H1 (cell line): ENCODE data around the gene CELF4. TPM values are rescaled to one million over a fixed set of nuclear protein-coding genes. Genes with fewer than 3 reads are reported as not detected.

ENCODE experiments used
- EGR1 ChIP-seq: IDR thresholded peaks from 2 replicates; pipeline ENCODE4 v1.6.1; 2011; ENCODE audit warnings: low read depth, low read length, borderline replicate concordance
- HDAC2 ChIP-seq, 2 experiments: fragments of 300-600 bp in 1 of 2; sonication (generic) in 1 of 2; IDR thresholded peaks; 2 replicates each; pipeline ENCODE4 v1.6.1; 2011 to 2012; ENCODE audit warnings: low read depth in 2 of 2, low read length in 2 of 2, mild to moderate bottlenecking in 2 of 2, moderate library complexity in 2 of 2, borderline replicate concordance in 1 of 2, inconsistent platforms in 1 of 2
- MAFK ChIP-seq: IDR thresholded peaks from 2 replicates; pipeline ENCODE4 v1.6.1; 2012; ENCODE audit warnings: low read depth, mild to moderate bottlenecking, improper control_type of control experiment, low read length
- PHF8 ChIP-seq: fragments of 200-600 bp; sonication (generic); conservative IDR thresholded peaks from 2 replicates; pipeline ENCODE4 v1.7.1; 2012; ENCODE audit warnings: low read depth, mild to moderate bottlenecking, inconsistent platforms, low read length, moderate library complexity
- POLR2AphosphoS5 ChIP-seq: IDR thresholded peaks from 2 replicates; pipeline ENCODE4 v1.6.1; 2011; ENCODE audit warnings: low read depth, low read length
- SAP30 ChIP-seq: fragments of 300-600 bp; sonication (generic); IDR thresholded peaks from 2 replicates; pipeline ENCODE4 v1.7.1; 2012; ENCODE audit warnings: low read length, moderate library complexity, mild to moderate bottlenecking, inconsistent platforms; ENCODE audit not compliant: insufficient read depth, insufficient replicate concordance
- SIX5 ChIP-seq: IDR thresholded peaks from 2 replicates; pipeline ENCODE4 v1.6.1; 2011; ENCODE audit warnings: mild to moderate bottlenecking, low read depth, low read length
- SRF ChIP-seq: IDR thresholded peaks from 2 replicates; pipeline ENCODE4 v1.6.1; 2011; ENCODE audit warnings: mild to moderate bottlenecking, low read depth, low read length, moderate library complexity
- TAF7 ChIP-seq: optimal IDR thresholded peaks from 2 replicates; pipeline ENCODE3; 2011; ENCODE audit warnings: low read depth, mild to moderate bottlenecking, inconsistent platforms, low read length, moderate library complexity, borderline replicate concordance
- TBP ChIP-seq: IDR thresholded peaks from 2 replicates; pipeline ENCODE4 v1.6.1; 2011; ENCODE audit warnings: low read depth, low read length, improper control_type of control experiment
- polyA plus RNA-seq, 7 experiments: library from polyadenylated mRNA; depleted of rRNA in 3 of 7; stranded (reverse) in 5 of 7; unstranded in 2 of 7; fragments of >200 nt in 5 of 7; fragments of 200-250 nt in 2 of 7; gene quantifications; 1 replicate in 5 of 7; 2 replicates in 1 of 7; 4 replicates in 1 of 7; pipeline versions ENCODE4 v1.2.1 to v1.2.3, GENCODE V29; 2011 to 2013; ENCODE audit warnings: missing spikeins in 2 of 7, mixed read lengths in 2 of 7
- total RNA-seq: library from RNA; stranded (reverse); fragmentation: NEBNext Ultra II Directional; extraction: Animal tissue kit (Norgen Biotek cat#: 25700); gene quantifications from 2 replicates; pipeline ENCODE4 v1.2.1, GENCODE V29; 2021

The CELF4 gene
- total and polyA plus RNA-seq, 2 of the 8 experiments (the other 6 are each of a cell fraction or from before 2014, with no cell fraction given): 1.6 to 3.4 TPM

GRCh38 chr18:37476611-37477295, 88.8 kb downstream of the CELF4 start (continued):
- TF ChIP-seq EGR1: no peak
- no peak for TF ChIP-seq MAFK
- TF ChIP-seq TAF7: no peak
- no peak for TF ChIP-seq POLR2AphosphoS5
- TF ChIP-seq SAP30: no peak
- TF ChIP-seq SIX5: no peak
- TF ChIP-seq HDAC2 (IDR thresholded peaks at IDR 0.05; ENCODE audit: borderline replicate concordance in 1 of 2, low read depth in 2 of 2, low read length in 2 of 2): no peak
- no peak for TF ChIP-seq SRF
- TF ChIP-seq TBP: no peak
- no peak for TF ChIP-seq PHF8
- TF ChIP-seq, all 59 proteins: peak for 0
